MV-4-11 (cell line): ENCODE results near the gene DIPK1A.

Source experiments
- DNase-seq: peaks from one replicate; lab custom pipeline; 2025; lab: John Stamatoyannopoulos, UW

Gene DIPK1A

DNA sequence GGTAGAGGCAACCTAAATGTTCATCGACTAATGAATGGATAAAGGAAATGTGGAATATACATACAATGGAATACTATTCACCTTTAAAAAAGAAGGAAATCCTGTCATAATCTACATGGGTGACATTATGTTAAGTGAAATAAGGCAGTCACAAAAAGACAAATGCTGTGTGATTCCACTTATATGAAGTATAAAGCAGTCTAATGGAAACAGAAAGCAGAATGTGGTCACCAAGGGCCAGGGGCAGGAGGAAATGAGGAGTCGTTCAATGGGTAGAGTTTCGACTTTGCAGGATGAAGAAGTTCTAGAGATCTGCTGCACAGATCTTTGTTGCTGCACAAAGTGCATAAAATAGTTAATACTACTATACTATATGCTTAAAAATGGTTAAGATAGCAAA, 7.8 kb downstream of the DIPK1A start:
- peak; percentile 79 for DNase-seq

DNA sequence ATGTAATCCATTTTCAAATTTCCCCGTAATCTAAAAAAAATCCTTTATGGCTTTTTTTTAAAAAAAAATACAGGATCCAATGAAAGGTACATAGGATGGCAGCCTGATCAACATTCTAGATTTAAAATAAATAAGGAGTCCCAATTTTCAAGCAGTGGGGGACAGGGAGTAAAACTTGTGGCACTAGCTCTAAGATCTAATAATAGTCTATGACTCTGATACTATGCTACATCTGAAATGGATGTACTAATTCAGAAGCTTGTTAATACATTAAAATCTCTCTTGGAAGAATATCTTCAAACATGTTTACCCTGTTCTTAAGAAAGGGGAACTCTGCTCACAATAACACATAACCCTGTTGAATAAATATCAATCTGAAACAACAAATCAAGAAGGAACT, 8.5 kb downstream of the DIPK1A start:
- DNase-seq: no peak

DNA sequence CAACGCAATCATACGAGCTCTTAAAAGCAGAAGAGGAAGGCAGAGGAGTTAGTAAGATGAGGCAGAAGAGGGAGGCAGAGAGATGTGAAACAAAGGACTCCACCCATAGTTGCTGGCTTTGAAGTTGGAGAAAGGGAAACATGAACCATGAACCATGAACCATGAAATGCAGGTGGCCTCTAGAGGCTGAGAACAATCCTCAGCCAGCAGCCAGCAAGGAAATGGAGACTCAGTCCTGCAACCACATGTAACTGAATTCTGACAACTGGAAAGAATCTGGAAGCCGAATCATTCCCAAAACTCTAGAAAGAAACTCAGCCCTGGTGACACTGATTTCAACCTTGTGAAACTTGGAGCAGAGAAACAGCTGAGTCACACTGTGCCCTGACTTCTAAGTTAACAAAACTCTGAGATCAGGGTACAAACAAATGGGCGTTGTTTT, 10.1 kb downstream of the DIPK1A start:
- peak; percentile 89 for DNase-seq

DNA sequence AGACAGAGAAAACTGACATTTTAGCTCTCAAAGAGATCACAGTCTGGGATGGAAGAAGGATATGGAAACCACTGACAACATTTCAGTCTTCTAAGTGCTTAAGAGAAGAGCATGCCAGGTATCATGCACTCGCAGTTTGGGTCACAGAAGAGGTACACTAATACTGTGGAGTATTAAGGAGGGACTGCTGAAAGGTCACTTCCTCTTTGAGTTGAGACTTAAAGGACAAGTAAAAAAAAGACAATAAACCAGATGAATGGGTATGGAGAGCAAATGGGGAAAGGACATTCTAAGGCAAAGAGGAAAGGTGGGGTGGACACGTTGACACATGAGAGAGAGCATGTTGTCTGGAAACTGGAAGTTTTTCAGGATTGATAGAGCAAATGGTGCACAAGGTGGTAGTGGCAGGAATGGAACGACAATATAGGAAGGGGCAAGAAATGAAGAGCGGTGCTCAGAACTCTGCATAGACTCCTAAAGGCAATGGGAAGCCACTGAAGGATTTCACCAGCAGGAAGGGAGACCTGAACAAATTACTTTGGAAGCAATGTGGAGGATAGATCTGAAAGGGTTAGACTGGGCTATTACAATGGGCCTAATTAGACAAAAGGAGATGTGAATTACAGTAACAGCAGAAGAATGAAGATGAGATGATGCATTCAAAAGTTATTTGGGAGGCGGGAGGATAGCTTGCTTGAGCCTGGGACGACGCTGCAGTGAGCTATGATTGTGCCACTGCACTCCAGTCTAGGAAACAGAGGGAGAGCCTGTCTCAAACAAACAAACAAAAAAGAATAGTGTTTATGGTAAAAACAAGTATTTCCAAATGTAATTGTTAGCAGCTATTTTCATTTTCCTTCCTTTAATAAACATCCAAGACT, 11.1 kb downstream of the DIPK1A start:
- DNase-seq: no peak

DNA sequence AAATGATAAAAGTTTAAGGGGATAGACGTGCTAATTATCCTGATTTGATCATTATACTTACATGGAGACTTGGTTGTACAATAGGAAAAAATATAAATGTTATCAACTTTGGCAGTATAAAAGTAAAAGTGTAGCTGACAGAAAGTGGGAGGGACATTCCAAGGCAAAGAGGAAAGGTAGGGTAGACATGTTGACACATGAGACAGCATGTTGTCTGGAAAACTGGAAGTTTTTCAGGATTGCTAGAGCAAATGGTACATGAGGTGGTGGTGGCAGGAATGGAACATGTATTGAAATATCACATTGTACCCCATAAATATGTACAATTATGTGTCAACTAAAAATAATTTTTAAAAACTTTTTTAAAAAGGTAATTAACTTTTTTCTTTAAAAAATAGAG, 13.2 kb downstream of the DIPK1A start:
- no peak for DNase-seq

DNA sequence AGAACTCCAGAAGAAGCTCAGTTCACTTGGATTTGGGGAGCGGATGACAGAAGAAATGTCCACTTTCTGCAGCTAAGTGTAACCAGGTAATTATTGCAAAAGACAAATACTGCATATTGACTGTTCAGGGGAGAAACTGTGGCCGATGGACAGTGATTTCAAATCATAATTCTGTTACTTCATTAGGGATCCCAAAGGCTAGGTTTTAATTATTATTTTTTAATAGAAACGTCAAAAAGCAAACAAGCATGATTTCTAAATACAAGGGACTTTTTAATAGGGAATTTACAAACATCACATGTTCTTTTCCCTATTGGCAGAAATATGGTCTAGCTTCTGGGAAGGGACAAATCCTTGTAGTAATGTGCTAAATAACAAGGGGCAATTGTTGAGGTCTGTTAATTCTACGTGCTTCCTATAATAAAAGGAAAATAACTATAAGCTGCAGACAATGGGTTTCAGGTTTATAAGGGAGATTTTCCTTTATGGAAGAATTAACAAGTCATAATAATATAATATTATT, 15.5 kb downstream of the DIPK1A start:
- no peak for DNase-seq

DNA sequence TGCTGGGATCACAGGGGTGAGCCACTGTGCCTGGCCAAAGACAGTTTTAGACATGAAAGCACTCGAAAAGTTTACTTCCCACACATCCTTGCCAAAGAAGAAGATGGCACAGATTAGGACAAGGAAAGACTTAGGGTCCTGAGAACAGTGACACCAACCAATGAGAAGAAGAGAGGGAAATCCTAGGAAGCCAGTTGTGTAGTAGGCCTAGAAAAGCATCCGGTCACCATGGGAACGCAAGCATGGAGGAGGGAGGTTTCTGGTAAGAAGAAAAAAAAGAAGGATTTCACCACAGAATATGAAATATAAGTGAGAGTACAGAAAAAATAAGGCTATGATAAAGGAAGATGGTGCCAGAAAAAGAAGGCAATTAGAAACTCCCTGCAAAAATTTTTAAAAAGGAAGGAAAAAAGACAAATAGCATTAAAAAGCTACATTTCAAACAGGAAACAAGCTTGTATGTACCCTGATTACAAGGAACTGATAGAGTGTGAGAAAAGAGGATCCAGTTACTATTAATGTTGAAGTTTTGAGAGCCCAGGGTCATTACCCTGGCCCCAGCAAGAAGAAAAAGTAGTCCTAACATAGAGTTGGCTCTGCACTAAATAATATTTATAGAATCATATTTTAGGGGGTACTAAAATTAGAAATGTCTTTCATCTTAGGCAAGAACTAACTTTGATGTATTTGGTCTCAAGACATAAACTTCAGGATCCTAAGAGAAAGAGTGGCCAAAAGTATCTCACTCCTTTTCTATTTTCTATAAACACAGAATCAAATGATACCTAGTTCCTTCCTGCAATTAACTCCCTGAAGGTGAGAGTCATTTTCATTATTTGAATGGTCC, 16.1 kb downstream of the DIPK1A start:
- DNase-seq: peak; percentile 13

DNA sequence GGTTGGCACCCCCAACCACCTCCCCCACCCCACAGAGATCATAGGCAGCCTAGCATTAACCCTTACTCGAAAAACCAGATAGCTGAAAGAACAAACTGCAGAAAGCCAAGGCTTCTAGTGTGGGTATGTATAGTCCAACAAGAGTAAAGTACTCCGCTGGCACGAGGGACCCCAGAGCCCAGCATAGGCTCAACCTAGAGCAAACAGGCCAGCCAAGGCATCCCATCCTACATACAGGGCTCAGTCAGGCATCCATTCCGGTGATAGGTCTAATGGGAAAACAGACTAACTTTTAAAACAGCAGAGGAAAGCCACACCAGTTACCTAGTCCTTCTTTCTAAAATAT, 17.8 kb downstream of the DIPK1A start:
- DNase-seq: no peak

DNA sequence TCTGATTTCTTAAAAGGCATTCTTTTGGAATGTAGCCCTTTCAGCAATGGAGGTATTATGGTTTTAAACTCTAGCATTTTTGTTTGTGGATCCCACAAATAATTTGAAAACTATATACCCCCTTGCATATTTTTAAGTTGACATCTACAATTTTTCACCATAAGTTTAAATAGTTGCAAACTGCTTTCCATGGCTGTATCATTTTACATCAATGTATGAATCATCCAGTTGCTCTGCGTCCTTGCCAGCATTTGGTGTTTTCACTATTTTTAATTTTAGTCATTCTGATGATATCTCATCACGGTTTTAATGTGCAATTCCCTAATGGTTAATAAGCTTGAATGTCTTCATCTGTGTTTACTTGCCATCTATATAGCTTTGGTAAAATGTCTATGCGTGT, 20.7 kb downstream of the DIPK1A start:
- DNase-seq: no peak

DNA sequence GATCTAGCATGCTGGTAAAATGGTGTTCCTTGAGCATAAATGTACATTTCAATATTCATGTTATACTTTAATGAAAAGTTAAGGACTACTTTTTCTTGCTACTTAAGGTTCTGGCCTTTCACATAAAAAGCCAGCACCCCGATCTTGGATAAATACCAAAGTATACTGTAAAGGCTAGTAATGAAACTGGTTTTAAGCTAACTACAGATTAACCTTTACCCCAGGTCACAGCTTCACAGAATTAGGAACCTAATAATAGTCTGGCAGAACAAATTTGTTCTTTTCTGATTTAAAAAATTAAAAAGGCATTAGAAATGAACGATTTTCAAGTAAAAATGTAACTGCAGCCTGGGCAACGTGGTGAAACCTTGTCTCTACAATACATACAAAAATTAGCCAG, 23.5 kb downstream of the DIPK1A start:
- DNase-seq: no peak

DNA sequence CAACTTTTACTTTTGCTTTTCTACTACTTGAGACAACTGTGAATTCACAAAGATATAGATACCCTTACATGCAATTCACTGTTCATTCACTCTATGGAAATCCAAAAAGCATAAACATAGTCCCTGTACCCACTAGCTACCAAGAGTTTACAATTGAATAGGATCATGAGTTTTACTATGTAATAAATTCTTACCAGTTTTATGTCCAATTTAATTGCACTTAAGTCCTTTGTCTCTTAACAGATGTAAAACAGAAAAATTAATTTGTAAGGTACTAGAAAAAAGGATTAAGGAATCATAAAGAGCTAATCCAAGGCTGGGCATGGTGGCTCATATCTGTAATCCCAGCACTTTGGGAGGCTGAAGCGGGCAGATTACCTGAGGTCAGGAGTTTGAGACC, 24.4 kb downstream of the DIPK1A start:
- DNase-seq: no peak

DNA sequence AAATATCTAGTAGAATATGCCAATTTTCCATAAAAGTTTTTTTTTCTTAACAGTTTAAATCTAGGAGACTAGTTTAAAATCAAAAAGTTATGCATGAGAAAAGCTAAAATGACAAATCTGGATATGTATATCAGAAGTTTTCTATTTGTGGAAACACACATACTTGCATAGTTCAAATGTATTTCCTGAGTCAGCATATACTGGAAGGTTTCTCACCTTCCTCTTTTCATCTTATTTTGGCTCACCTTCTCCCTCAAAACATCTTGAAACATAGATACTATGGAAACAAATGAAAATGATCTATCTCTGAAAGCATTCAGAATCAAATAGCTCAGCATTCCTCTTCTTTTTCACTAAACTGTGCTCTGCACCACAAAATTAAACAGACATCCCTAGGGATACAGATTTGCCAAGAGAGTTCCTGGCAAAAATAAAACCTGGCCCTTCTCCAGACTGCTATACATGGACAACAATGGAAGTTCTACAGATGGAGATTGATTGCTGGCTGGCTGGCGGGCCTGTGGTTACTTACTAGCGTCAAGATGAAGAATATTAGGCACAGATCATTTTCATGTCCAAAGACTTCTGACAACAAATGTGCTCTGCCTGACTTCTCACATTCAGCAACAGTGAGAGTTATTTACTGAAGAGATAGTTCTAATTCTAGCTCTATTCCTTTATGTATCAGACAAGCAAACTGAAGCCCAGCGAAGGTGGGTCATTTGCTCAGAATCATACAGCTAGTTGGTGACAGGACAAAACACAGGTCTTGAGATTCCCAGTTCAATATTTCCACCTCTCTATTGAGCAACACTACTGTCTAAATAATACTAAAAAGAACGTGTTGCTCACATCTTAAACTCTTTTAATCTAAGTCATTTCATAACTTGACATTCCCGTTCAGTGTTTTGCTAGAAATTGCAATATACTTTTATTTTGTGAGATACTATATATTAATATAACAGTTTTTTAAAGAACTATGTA, 26.6 kb downstream of the DIPK1A start:
- DNase-seq: no peak

DNA sequence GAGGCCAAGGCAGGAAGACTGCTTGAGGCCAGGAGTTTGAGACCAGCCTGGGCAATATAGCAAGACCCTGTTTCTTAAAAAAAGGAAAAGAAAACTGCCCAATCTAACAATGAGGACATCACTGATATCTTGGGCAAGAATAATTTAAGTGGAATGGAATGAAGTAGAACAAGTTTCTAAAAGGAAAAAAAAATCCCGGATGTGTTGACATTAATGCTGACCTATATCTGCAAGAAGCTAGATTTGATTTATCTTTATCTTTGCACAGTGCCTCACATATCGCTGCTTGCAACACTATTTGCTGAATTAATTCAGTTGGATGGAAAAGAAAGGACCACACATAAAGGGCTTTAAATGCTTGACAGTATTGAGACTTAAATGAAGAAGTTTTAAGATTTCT, 27.8 kb downstream of the DIPK1A start:
- no peak for DNase-seq

DNA sequence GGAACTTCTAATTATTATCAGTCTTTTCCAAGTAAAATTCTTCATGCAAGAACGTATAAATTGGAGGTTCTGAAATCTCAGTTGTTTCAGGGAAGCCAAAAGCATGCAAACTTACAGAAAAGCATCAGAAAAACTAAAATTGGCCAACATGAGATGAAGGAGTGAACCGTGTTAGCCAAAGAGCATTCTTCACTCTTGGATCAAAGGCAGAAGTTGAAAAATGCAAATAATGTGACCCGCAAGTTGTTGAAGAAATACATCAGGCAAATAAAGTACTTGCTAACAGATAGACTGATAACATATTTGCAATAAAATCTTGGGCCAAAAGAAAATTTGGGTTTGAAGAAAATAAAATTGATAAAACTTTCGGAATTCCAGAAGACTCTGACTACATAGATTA, 29.6 kb downstream of the DIPK1A start:
- DNase-seq: no peak

DNA sequence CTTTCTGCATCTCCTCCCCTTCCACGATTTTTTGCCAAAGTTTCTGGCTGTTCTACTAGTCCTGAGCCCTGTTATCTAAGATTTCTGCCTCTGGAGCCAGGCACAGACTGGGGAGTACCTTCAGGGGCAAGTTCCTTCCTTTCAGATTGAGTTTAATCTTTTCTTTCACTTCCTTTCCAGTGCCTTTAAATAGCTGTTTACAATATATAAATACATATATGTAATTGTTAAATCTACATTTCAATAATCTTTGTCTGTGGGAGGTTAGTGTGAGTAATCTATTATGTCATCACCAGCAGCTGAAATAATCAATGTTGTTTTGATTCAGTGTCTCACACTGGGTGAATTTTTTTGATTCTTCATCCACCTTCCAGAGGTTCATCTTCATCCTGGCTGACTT, 31.8 kb downstream of the DIPK1A start:
- DNase-seq: peak; percentile 33

DNA sequence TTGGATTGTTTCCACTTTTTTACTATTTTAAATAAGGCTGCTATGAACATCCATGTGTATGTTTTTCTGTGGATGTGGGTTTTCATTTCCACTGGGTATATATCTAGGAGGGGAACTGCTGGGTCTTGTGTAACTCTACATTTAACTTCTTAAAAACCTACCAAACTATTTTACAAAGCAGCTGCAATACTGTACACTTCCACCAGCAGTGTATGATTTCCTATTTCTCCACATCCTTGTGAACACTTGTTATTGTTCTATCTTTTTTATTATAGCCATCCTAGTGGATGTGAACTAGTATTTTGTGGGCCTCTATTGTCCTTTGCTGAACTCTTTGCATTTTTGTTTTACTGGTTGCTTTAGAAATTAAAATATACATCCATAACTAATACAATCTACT, 33.4 kb downstream of the DIPK1A start:
- DNase-seq: peak; percentile 54

DNA sequence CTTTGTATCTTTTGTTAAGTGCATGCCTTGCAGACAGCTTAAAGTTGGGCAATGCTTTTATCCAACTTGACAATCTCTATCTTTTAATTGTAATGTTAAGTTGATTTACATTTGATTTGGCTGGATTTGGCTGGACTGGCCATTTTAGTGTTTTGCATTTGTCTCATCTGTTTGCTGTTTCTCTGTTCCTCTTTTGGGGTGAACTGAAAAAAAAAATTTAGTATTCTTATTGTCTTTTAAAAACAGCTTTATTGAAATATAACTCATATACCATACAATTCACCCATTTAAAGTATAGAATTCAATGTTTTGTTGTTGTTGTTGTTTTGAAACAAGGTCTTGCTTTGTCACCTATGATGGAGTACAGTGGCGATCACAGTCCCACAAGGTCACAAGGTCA, 34.4 kb downstream of the DIPK1A start:
- peak; percentile 14 for DNase-seq

DNA sequence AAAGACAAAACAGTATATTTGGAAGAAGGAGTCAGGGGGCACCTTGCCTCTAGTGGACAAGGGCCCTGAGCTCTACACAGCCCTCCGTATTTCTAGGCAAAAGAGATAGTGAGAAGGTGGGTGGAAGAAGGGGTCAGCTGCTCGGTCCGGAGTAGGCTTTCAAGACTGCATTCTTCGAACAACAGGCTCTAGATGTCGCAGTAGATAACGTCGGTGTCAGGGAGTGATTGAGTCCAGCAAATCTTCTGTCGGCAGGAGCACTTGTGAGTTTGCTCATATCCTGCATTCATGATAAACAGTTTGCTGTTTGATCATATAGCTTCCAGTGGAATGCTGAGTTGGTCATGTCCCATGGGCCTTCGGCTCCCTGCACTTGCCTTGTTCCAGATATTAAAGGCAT, 36.8 kb downstream of the DIPK1A start:
- no peak for DNase-seq

DNA sequence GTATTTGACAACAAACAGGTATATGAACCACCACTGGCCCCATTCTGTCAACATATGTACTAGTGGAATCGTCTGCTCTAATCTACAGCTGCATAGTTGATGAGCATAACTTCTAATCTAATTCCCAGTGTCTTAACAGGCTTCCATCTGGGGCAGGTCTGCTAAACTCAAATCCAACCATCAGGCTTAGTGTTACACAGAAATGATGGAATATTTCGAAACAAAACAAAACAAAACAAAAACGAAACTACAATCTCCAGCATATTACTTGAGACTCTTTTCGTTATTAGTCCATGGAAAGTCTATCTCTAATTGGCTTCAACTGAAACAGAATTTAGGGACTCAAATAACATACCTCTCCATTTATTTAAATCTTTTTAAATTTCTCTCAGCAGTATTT, 37.6 kb downstream of the DIPK1A start:
- DNase-seq: peak; percentile 7

DNA sequence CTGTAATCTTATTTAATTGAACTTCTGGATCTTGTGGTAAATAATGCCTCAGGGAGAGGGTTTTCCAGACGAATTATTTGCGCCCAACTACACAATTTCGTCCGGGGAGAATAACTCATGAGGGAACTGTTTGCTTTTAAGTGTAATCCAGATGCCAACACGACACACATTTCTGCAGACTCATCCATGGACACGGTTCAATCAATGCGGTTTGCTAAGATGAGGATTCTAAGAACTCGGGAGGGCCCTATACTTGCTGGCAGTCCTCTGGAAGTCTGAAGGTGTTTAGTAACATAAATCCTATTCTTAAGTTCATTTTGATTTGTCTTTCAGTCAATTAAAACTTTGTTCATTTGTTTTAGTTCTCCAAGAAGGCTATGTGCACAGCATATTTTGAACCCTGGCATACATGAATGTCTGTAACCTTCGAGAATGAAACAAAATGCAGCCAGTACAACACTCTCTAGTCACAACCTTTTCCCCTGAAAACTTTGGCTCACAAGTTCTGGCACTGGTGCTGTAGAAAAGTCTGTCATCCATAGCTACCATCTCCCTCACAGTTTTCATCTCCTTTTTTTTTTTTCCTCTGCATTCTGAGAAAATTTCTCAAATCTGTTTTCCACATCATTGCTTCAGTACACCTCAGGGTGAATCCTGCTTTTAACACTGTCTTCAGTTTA, 38.8 kb downstream of the DIPK1A start:
- no peak for DNase-seq
